Activated T-cell treated with anti-CD3 and anti-CD28 coated beads for 24 hours (primary cell): Measurements from ENCODE around the gene DNAJC5G.
A peak's percentile ranks its signal among the peaks of the same experiment; 100 is the strongest.
"Not testable (repeated sequence)": the region's sequence is repeated elsewhere in the genome, so short reads cannot be mapped to it uniquely, and the experiment has no call there.

Experiments
- DNase-seq: peaks from one replicate; pipeline ENCODE4 v3.0.0-alpha.2; 2020; ENCODE audit warnings: low read depth

Gene DNAJC5G

GRCh38 chr2:27255187-27255586 is 20.0 kb upstream of the DNAJC5G start:
- DNase-seq, result no peak

- no peak for DNase-seq
Observed at GRCh38 chr2:27255660-27256059, 19.6 kb upstream of the DNAJC5G start.

GRCh38 chr2:27256855-27257454 is 18.3 kb upstream of the DNAJC5G start:
- DNase-seq, result no peak

- no peak for DNase-seq
Observed at GRCh38 chr2:27258051-27258450, 17.2 kb upstream of the DNAJC5G start.

- DNase-seq, result no peak
Observed at GRCh38 chr2:27261241-27261925, 13.8 kb upstream of the DNAJC5G start.

GRCh38 chr2:27261926-27262298 is 13.3 kb upstream of the DNAJC5G start:
- no peak for DNase-seq

GRCh38 chr2:27262379-27263286 is 12.6 kb upstream of the DNAJC5G start, which contains the start of gene SLC30A3:
Gene SLC30A3 (minus strand): TSS chr2:27263047. CDS start chr2:27262906, 141 bp downstream.
- DNase-seq, result peak; percentile 58

- no peak for DNase-seq
Observed at GRCh38 chr2:27263287-27264252, 11.7 kb upstream of the DNAJC5G start.

- no peak for DNase-seq
Observed at GRCh38 chr2:27264253-27264752, 10.9 kb upstream of the DNAJC5G start.

- peak; percentile 54 for DNase-seq
Observed at GRCh38 chr2:27264753-27265535, 10.3 kb upstream of the DNAJC5G start.

- DNase-seq, result no peak
Observed at GRCh38 chr2:27265536-27265870, 9.7 kb upstream of the DNAJC5G start.

- DNase-seq, result not testable (repeated sequence)
Observed at GRCh38 chr2:27268296-27268695, 6.9 kb upstream of the DNAJC5G start.

GRCh38 chr2:27270131-27270530 is 5.1 kb upstream of the DNAJC5G start:
- DNase-seq, result no peak

GRCh38 chr2:27270670-27271069 is 4.6 kb upstream of the DNAJC5G start:
- no peak for DNase-seq

- DNase-seq, result no peak
Observed at GRCh38 chr2:27271631-27272340, 3.4 kb upstream of the DNAJC5G start.

GRCh38 chr2:27272537-27273522 is 2.4 kb upstream of the DNAJC5G start:
- DNase-seq, result not testable (repeated sequence)

- no peak for DNase-seq
Observed at GRCh38 chr2:27278010-27278409, 2.8 kb downstream of the DNAJC5G start.

GRCh38 chr2:27280826-27281225 is 5.6 kb downstream of the DNAJC5G start:
- no peak for DNase-seq

- DNase-seq, result no peak
Observed at GRCh38 chr2:27281442-27281841, 6.2 kb downstream of the DNAJC5G start.
